NAMALWA (cell line): ENCODE results near the gene TNRC6B.
A peak's percentile ranks its signal among the peaks of the same experiment; 100 is the strongest.

ENCODE experiments used
- DNase-seq: peaks from one replicate; pipeline ENCODE4 v3.0.0-alpha.2; 2015; ENCODE audit warnings: low spot score

TNRC6B gene

DNA sequence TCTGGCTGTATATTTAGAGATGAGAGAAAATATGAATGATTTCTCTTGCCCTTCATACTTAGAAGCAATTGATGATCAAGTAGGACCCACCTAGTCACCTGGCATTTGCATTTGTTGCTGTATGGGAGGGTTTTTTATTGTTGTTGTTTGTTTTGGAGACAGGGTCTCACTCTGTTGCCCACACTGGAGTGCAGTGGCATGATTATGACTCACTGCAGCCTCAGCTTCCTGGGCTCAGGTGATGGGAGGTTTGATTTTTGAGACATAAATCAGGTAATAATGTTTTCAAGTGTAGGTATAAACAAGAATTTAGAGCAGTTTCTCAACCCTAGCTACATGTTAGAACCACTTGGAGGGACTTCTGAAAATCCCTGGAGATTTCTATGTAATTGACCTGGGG is 63.0 kb downstream of the TNRC6B start:
- peak; percentile 19 for DNase-seq

DNA sequence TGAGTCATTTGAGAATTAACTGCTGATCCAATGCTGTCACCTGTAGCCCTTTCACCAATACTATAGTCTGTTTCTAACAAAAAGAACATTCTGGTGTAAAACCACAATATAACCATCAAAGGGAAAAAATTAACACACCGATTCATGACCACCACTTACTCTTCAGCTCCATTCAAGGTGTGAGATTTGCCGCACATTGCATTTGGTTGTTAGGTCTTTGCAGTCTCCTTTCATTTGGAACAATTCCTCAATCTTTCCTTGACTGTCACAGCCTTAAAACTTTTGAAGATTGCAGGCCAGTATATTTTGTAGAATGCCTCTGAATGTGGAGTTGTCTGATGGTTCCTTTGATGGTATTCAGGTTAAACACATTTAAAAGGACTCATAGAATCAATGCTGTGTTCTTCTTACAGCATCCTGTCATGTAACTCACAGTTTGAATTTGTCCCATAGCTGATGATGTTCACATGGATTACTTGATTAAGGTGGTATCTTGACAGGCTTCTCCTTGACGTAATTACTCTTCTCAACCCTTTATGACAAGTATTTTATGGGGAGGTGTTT is 63.6 kb downstream of the TNRC6B start:
- no peak for DNase-seq

DNA sequence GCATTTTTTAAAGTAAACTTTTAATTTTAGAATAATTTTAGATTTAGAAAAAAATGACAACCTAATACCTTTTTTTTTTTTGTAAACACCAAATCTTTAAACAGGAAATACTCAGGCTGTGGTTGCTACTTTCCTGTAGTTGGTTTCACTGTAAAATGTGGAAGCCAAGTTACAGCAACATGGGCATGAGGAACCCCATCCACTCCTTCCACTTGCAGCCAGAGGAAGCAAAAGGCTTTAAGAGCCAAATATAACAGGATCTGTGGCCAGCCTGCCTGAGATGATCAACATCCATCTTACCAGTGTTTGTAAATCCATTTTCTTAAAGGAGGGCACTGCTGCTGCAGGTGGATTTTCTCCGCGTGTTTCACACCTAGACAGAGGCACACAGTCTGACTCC is 66.2 kb downstream of the TNRC6B start:
- no peak for DNase-seq

DNA sequence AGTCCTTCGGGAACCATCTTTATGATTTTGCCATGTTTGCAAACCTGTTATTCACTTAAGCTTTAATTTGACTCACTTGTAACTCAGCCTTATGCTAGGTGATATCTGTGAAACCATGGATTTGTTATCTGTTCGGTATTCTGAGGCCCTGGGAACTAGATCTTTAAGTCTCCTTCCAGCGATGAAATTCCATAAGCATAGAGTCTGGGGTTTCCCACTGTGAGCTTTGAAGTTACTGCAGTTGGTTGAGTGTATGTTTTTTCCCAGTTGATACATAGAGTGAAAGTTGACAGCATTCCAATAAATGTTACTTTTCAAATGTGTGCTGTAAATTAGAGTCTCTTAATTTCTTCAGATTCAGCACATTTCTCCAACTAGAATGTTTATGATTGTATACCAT is 66.9 kb downstream of the TNRC6B start:
- DNase-seq: no peak

GRCh38 chr22:40247976-40248375 is 70.3 kb downstream of the TNRC6B start:
- DNase-seq: no peak

DNA sequence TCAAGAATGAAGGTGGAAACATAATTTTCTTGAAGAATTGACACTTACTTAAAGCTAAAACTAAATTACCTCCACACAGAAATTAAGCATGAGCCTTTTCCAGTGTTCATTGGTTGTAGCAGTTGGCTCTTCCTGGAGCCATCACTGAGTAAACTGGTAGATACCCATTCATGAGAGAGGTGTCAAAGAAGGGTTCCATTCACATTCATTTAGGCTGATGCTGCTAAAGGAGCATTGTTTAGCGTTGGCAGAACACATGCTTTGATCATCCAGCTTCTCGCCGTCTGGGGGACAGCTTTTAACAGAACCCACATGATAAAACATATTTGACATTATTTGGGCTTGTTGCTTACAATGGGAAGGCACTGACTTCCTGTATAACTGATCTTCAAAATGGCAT is 71.6 kb downstream of the TNRC6B start:
- no peak for DNase-seq

GRCh38 chr22:40250608-40251007 is 72.9 kb downstream of the TNRC6B start:
- DNase-seq: no peak

DNA sequence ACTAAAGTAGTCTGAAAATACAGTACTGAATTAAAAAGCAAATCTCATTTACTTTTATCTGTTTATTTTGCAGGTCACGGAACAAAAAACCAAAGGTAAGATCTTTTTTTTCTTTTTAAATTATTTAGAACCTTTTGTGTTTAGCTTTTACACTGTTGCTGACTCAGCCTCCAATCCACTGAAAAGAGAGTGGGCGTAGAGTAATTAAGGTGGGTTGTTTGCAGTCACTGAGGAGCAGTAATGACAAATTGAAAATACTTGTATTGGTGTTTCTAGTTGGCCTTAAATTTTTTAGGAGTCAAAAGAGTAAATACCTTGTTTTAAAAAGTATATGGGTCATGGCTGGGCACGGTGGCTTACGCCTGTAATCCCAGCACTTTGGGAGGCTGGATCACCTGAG is 73.4 kb downstream of the TNRC6B start:
- no peak for DNase-seq

- no peak for DNase-seq
Observed at GRCh38 chr22:40252146-40252545, 74.4 kb downstream of the TNRC6B start.

GRCh38 chr22:40256516-40256915 is 78.8 kb downstream of the TNRC6B start:
- no peak for DNase-seq

DNA sequence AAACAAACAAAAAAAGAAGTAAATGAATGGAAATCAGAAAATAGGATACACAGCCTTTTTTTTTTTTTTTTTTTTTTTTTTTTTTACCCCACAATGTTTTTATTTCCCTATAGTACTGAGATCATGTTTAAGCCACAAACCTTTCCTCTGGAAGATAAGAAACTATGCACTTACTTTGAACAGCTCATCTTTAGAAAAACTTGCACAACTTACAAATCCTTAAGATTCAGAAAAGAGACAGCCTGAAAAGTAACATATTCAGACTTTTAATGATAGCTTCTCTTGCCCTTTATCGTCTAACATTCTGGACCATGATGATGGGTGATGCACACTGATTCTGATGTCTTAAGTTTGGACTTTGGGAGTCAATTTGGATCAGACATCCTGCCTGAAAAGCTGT is 80.3 kb downstream of the TNRC6B start:
- no peak for DNase-seq

DNA sequence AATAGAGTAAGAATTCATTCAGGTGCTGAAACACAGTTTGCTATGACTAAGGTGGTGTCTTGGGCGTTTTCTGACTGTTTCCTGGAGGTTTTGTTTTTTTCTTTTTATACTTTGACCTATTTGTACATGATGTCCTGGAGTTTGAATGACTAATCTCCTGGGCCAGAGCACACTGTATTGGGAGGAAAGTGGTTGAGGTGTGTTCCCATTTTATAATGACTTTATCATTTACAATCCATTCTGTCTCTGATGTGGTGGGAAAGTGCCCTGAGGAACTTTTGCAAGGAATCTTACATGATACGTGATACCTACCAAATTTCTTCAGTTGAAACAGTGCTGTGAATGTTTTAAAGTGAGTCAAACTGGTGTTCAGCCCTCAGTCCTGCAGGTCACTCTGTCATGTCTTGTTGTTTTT is 80.8 kb downstream of the TNRC6B start:
- DNase-seq: no peak

- DNase-seq: no peak
Observed at GRCh38 chr22:40261783-40262182, 84.1 kb downstream of the TNRC6B start.

DNA sequence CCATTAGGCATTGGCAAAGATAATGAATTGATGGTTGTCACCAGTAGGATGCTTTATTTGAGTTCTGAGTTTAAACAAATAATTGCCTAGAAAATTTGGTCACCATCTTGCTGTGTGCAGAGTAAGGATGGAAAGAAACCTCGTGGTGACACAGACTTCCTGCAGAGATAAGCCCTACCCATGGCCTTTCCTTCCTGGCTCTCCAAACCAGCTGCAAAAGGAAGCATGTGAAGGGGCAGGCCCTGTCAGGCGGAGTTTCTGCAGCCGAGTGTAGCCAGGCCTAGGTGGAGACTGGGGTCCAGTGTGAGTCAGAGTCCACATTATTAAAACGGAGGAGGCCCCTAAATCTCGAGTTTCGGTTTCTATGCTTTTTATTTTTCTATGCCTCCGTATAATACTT is 85.5 kb downstream of the TNRC6B start:
- DNase-seq: no peak

DNA sequence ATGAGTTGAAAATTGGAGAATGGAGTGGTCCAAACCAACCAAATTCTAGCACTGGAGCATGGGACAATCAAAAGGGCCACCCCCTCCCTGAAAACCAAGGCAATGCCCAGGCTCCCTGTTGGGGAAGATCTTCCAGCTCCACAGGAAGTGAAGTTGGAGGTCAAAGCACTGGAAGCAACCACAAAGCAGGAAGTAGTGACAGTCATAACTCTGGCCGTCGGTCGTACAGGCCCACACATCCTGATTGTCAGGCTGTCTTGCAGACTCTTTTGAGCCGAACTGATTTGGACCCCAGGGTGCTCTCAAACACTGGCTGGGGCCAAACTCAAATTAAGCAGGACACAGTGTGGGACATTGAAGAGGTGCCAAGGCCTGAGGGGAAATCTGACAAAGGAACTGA is 88.1 kb downstream of the TNRC6B start:
- DNase-seq: no peak

GRCh38 chr22:40270031-40270430 is 92.3 kb downstream of the TNRC6B start:
- DNase-seq: no peak

DNA sequence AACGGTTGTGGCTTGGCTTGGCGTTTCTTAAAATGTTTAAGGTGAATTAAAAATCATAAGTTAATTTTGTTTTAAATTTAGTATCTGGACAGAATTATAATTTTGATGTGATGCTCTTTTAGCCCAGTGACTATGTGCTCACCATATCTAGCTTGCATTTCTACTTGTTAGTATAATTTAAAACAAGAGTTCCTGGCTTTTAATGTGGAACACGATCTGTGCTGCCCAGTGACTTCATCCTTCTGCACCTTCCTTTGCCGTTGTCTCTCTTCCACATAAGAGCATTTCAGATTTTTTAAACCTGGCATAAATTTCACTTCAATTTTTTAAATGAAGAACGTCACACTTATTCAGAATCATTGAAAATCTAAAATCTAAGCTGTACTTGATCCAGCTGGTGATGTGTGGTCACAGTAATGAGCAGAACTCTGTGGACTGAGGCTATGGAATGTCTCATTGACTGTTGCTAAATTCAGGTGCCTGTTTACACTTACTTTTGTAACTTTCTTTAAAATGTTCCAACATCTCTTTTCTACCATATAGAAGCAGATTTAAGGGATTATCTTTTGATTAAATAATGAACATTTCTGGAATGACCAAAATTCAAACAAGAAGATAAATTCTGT is 93.1 kb downstream of the TNRC6B start:
- no peak for DNase-seq

GRCh38 chr22:40271440-40271839 is 93.7 kb downstream of the TNRC6B start:
- DNase-seq: no peak

- no peak for DNase-seq
Observed at GRCh38 chr22:40273319-40273718, 95.6 kb downstream of the TNRC6B start.

DNA sequence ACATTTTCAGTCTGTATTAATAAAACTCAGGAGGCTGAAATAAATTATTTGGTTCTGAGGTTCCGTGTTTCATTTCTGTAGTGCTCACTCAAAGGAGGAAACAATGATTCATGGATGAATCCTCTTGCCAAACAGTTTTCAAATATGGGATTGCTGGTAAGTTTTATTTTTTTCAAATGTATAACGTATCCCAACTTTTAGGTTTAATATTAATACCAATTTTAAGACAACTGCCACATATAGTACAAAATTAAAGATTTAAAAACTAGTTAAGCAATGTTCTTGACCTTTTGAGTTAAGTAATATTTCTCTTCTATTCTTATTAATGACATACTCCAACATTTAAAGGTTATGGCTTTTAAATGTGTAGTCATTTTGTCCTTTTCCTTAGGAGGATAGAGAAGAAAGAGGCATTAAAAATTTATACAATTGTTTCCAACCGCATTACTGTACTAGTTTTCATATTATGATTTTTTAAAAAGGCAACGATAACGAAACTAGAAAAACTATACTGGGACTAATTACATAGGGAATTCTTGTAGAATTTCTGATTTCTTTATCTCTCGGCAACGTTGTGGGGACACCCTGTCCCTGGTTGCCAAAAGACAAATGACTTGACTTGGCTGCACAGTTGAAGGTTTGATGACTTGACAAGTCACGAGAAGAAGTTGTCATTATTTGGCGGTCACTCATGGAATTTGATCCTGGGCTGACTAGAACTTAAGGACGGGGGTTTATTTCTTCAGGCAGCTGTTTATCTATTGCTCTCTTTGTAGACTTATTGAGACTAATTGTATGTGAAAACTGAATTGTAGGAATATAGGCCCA is 99.5 kb downstream of the TNRC6B start:
- no peak for DNase-seq

- no peak for DNase-seq
Observed at GRCh38 chr22:40279017-40279416, 101.3 kb downstream of the TNRC6B start.

- no peak for DNase-seq
Observed at GRCh38 chr22:40281717-40282116, 104.0 kb downstream of the TNRC6B start.

DNA sequence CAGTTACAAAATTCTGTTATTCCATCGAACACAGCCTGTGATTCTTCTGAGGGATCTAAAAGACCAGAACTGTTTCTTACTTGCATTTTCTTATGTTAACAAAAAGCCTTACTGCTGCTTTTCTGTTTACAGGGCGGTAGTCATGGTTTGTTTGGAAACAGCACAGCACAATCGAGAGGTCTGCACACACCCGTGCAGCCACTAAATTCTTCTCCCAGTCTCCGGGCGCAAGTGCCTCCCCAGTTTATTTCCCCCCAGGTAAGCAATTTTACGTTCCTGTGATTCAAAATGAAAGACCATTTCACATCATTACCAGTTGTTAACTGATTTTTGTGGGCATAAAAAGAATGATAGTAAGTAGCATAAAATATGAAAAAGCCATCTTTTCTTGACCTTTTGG is 107.8 kb downstream of the TNRC6B start:
- no peak for DNase-seq
